HEK293T (cell line): ENCODE data around the gene ZDHHC24.

Experiments used
- CTBP1 ChIP-seq: fragments of 450-650 bp; IDR thresholded peaks from 2 replicates; pipeline ENCODE4 v1.6.1; 2016; ENCODE audit warnings: borderline replicate concordance
- L3MBTL2 ChIP-seq: fragments of 450-650 bp; conservative IDR thresholded peaks from 2 replicates; pipeline ENCODE4 v1.6.1; 2016; ENCODE audit warnings: mild to moderate bottlenecking
- NFRKB ChIP-seq: fragments of 450-650 bp; IDR thresholded peaks from 2 replicates; pipeline ENCODE4 v1.6.1; 2016; ENCODE audit warnings: mild to moderate bottlenecking, moderate library complexity

DNA sequence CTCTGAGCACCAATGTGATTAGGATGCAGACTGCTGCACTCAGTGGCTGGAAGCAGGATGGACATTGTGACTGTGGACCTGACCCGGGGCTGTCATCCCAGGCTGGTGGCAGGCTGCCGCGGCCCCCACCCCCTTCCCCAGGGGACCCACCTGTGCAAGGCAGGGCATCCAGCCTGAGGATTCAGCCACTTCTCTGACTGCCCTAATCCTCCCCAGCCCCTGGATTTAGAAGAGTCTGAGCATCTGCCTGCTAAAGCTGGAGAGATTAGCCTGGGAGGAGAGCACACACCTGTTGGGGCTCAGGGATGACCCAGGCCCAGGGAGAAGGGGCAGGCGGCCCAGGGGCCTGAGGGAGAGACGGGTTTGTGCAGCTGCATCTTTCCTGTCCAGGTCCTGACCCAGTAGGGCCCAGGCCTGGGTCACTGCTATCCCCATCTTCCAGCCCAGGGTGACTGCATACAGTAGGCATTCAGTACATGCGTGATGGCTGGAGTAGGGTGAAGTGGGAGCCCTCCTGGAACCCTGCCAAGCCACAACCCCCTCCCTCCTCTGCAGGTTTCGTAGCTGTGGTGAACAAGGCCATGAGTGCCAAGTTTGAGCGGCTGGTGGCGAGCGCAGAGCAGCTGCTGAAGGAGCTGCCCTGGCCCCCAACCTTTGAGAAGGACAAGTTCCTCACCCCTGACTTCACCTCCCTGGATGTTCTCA lies 53.5 kb downstream of the ZDHHC24 start:
- no peak for TF ChIP-seq L3MBTL2
- no peak for TF ChIP-seq CTBP1
- TF ChIP-seq NFRKB, result no peak
